ENCODE measurements around the gene IRF1.

- TF ChIP-seq, protein P1, sequence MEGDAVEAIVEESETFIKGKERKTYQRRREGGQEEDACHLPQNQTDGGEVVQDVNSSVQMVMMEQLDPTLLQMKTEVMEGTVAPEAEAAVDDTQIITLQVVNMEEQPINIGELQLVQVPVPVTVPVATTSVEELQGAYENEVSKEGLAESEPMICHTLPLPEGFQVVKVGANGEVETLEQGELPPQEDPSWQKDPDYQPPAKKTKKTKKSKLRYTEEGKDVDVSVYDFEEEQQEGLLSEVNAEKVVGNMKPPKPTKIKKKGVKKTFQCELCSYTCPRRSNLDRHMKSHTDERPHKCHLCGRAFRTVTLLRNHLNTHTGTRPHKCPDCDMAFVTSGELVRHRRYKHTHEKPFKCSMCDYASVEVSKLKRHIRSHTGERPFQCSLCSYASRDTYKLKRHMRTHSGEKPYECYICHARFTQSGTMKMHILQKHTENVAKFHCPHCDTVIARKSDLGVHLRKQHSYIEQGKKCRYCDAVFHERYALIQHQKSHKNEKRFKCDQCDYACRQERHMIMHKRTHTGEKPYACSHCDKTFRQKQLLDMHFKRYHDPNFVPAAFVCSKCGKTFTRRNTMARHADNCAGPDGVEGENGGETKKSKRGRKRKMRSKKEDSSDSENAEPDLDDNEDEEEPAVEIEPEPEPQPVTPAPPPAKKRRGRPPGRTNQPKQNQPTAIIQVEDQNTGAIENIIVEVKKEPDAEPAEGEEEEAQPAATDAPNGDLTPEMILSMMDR (IDR thresholded peaks at IDR 0.05) = no peak
- TF ChIP-seq POLR2AphosphoS5 (IDR thresholded peaks at IDR 0.05; ENCODE audit: low read depth, low read length) (no peak), SIN3A (IDR thresholded peaks at IDR 0.05; ENCODE audit: borderline replicate concordance, insufficient read depth, low read depth, low read length) (no peak), TCF7L2 (IDR thresholded peaks at IDR 0.05; ENCODE audit: low read depth, low read length) (no peak)
Measured at GRCh38 chr5:132528866-132529634, 38.5 kb upstream of the IRF1 start.
